GM23248 (cell line): ENCODE results near the gene MAP3K10.

Experiments
- EZH2 ChIP-seq: fragments of 200-600 bp; sonication (generic); IDR thresholded peaks from 2 replicates; pipeline ENCODE4 v1.6.1; 2018; ENCODE audit warnings: antibody characterized with exemption, mild to moderate bottlenecking; ENCODE audit not compliant: insufficient read depth, poor library complexity, severe bottlenecking
- EZH2phosphoT487 ChIP-seq: fragments of 200-600 bp; sonication (generic); IDR thresholded peaks from 2 replicates; pipeline ENCODE4 v1.6.1; 2018; ENCODE audit warnings: antibody characterized with exemption, moderate library complexity, mild to moderate bottlenecking, low read depth; ENCODE audit not compliant: insufficient read depth

DNA sequence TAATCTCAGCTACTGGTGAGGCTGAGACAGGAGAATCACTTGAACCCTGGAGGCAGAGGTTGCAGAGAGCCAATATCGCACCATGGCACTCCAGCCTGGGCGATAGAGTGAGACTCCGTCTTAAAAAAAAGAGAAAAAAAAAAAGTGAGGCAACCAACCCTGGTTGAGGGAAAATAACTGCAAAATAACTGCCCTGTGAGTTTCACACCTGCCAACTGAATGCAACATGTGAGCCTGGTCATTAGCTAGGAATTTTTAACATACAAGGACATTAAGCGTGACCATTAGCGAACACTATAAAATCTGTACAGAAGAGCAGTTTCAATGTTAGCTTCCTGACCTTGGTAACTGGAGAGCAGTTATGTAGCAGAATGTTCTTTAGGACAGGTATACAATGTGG lies 37.6 kb downstream of the MAP3K10 start:
- TF ChIP-seq EZH2 (no peak), EZH2phosphoT487 (no peak)
